Suprapubic skin (tissue), 4 donors: ENCODE measurements around the gene CFAP92. TPM values are rescaled to one million over a fixed set of nuclear protein-coding genes. Genes with fewer than 3 reads are reported as not detected.
"Not testable (repeated sequence)": the region's sequence is repeated elsewhere in the genome, so short reads cannot be mapped to it uniquely, and the experiment has no call there.

Experiments
- DNase-seq, 2 donors: peaks; one replicate each; pipeline ENCODE4 v3.0.0-alpha.2; 2019; ENCODE audit warnings: low spot score in 2 of 2
- H3K27ac ChIP-seq: fragments of 200-600 bp; sonication (generic); one replicate; pipeline ENCODE4 v1.5.1; 2019
- H3K27me3 ChIP-seq: fragments of 200-600 bp; sonication (generic); one replicate; pipeline ENCODE4 v1.5.1; 2019
- H3K36me3 ChIP-seq: fragments of 200-600 bp; sonication (generic); one replicate; pipeline ENCODE4 v1.5.1; 2019
- H3K4me1 ChIP-seq: fragments of 200-600 bp; sonication (generic); one replicate; pipeline ENCODE4 v1.5.1; 2019
- H3K4me3 ChIP-seq: fragments of 200-600 bp; sonication (generic); one replicate; pipeline ENCODE4 v1.5.1; 2019; ENCODE audit warnings: mild to moderate bottlenecking
- H3K9me3 ChIP-seq: fragments of 200-600 bp; sonication (generic); one replicate; pipeline ENCODE4 v1.5.1; 2019
- CTCF ChIP-seq, 2 donors: fragments of 200-600 bp in 1 of 2; fragments of 450-650 bp in 1 of 2; sonication (generic) in 1 of 2; IDR thresholded peaks; one replicate each; pipeline ENCODE4 v1.5.1; 2016 to 2019; ENCODE audit warnings: antibody characterized with exemption in 2 of 2, mild to moderate bottlenecking in 1 of 2, moderate library complexity in 1 of 2
- EP300 ChIP-seq: sonication (generic); formaldehyde crosslinking; IDR thresholded peaks from one replicate; pipeline ENCODE4 v1.6.1; 2017; ENCODE audit warnings: antibody characterized with exemption
- POLR2A ChIP-seq, 2 donors: fragments of 450-650 bp; IDR thresholded peaks; one replicate each; pipeline ENCODE4 v1.6.1; 2017; ENCODE audit warnings: antibody characterized with exemption in 2 of 2, mild to moderate bottlenecking in 2 of 2, moderate library complexity in 2 of 2
- POLR2AphosphoS5 ChIP-seq, 3 donors: sonication (generic); formaldehyde crosslinking; IDR thresholded peaks; one replicate each; pipeline ENCODE4 v1.6.1; 2017; ENCODE audit warnings: antibody characterized with exemption in 3 of 3
- WGBS: methylation state at CpG from one replicate; pipeline ENCODE4 v1.1.5; 2018; 5-methylcytosine and 5-hydroxymethylcytosine counted together
- total RNA-seq, 4 donors: library from RNA; depleted of rRNA; stranded (reverse); fragments of >200 nt; gene quantifications; one replicate each; pipeline ENCODE4 v1.1.0, GENCODE V29; 2016

The CFAP92 gene
- total RNA-seq, 4 donors from 2014 or later: 0.11 to 1.7 (median 0.87) TPM

- no peaks in the 10 kb centered on the region for H3K9me3 ChIP-seq
- DNase-seq: no peak
- H3K4me3 ChIP-seq: no peak overlapping the region
- 63% methylated on average over 1 of the region's 1 CpG for WGBS
- peaks cover 45% of the 10 kb centered on the region for H3K4me1 ChIP-seq
- H3K27me3 ChIP-seq: no peaks in the 10 kb centered on the region
- H3K36me3 ChIP-seq: peaks cover 27% of the 10 kb centered on the region
- H3K27ac ChIP-seq: peak overlapping the region; percentile 47
- TF ChIP-seq POLR2A (IDR thresholded peaks at IDR 0.05) (no peak), EP300 (no peak), CTCF (IDR thresholded peaks at IDR 0.05) (no peak), POLR2AphosphoS5 (IDR thresholded peaks at IDR 0.05) (no peak)
These were observed 111.2 kb downstream of the CFAP92 start for GRCh38 chr3:128882719-128883118.

GRCh38 chr3:128881576-128881975, 112.3 kb downstream of the CFAP92 start:
- DNase-seq: no peak
- WGBS: 88% methylated on average over 6 of the region's 6 CpGs
- TF ChIP-seq POLR2AphosphoS5 (IDR thresholded peaks at IDR 0.05): no peak
- TF ChIP-seq EP300: no peak
- no peak for TF ChIP-seq POLR2A (IDR thresholded peaks at IDR 0.05)
- no peak for TF ChIP-seq CTCF (IDR thresholded peaks at IDR 0.05)
- Histone ChIP-seq H3K4me1 (peaks cover 50% of the 10 kb centered on the region), H3K36me3 (peaks cover 17% of the 10 kb centered on the region), H3K27ac (peak overlapping the region; percentile 47), H3K9me3 (no peaks in the 10 kb centered on the region), H3K4me3 (no peak overlapping the region), H3K27me3 (no peaks in the 10 kb centered on the region)

- not testable (repeated sequence) for DNase-seq, H3K27me3 ChIP-seq, H3K9me3 ChIP-seq, H3K36me3 ChIP-seq
- Histone ChIP-seq H3K4me1 (peaks cover 57% of the 10 kb centered on the region), H3K27ac (peak overlapping the region; percentile 95), H3K4me3 (peak overlapping the region; percentile 70)
- WGBS: 73% methylated on average over 12 of the region's 12 CpGs
These were observed 113.4 kb downstream of the CFAP92 start for GRCh38 chr3:128880455-128880854.

- WGBS: 1% methylated on average over 6 of the region's 6 CpGs
These were observed 113.9 kb downstream of the CFAP92 start for GRCh38 chr3:128879991-128880390.

GRCh38 chr3:128879125-128879969, 114.5 kb downstream of the CFAP92 start, which contains the start of gene ACAD9:
Gene ACAD9, plus strand, starts transcription at chr3:128879620. Its CDS starts 72 bp downstream, at chr3:128879692.
- TF ChIP-seq POLR2A (IDR thresholded peaks at IDR 0.05) (peak in 1 of 2 donors; percentile 86), POLR2AphosphoS5 (IDR thresholded peaks at IDR 0.05) (peak; percentile 77 to 97 (median 83)), EP300 (no peak)
- H3K9me3 ChIP-seq: no peaks in the 10 kb centered on the region
- peak; percentile 98 for DNase-seq
- 0% methylated on average over 49 of the region's 65 CpGs for WGBS
- peak within 1 kb of the TSS; percentile 95 for H3K27ac ChIP-seq
- H3K4me1 ChIP-seq: peaks cover 57% of the 10 kb centered on the region
- H3K4me3 ChIP-seq: peak within 1 kb of the TSS; percentile 70
- no peaks in the 10 kb centered on the region for H3K27me3 ChIP-seq
- H3K36me3 ChIP-seq: no peaks in the 10 kb centered on the region

More at GRCh38 chr3:128879991-128880390, 113.9 kb downstream of the CFAP92 start:
- peak overlapping the region; percentile 95 for H3K27ac ChIP-seq
- no peak for DNase-seq
- H3K4me1 ChIP-seq: peaks cover 57% of the 10 kb centered on the region
- H3K9me3 ChIP-seq: no peaks in the 10 kb centered on the region
- no peaks in the 10 kb centered on the region for H3K27me3 ChIP-seq
- H3K36me3 ChIP-seq: peaks cover 1% of the 10 kb centered on the region
- no peak for TF ChIP-seq EP300
- H3K4me3 ChIP-seq: peak overlapping the region; percentile 70

GRCh38 chr3:128878556-128879124, 115.2 kb downstream of the CFAP92 start:
- no peaks in the 10 kb centered on the region for H3K9me3 ChIP-seq
- H3K27ac ChIP-seq: peak overlapping the region; percentile 95
- H3K36me3 ChIP-seq: no peaks in the 10 kb centered on the region
- H3K27me3 ChIP-seq: no peaks in the 10 kb centered on the region
- no peak for DNase-seq
- H3K4me1 ChIP-seq: peaks cover 57% of the 10 kb centered on the region
- under 1% methylated on average over 14 of the region's 14 CpGs for whole genome bisulfite sequencing
- H3K4me3 ChIP-seq: peak overlapping the region; percentile 70
- TF ChIP-seq POLR2AphosphoS5 (IDR thresholded peaks at IDR 0.05) (no peak), POLR2A (IDR thresholded peaks at IDR 0.05) (no peak), EP300 (no peak), CTCF (IDR thresholded peaks at IDR 0.05) (no peak)
